Aorta (tissue), 5 donors: ENCODE measurements around the gene DAB2IP. TPM values are rescaled to one million over a fixed set of nuclear protein-coding genes. Genes with fewer than 3 reads are reported as not detected.

Source experiments
- ATAC-seq: fragments of 200-7000 bp; cut with Tn5 transposase; one replicate; pipeline ENCODE4 v1.9.1; 2022; ENCODE audit warnings: moderate library complexity; ENCODE audit not compliant: low FRiP score
- DNase-seq, 2 donors: peaks; one replicate each; pipeline ENCODE4 v3.0.0-alpha.2; 2020
- H3K27ac ChIP-seq, 2 donors: one replicate each; pipeline ENCODE4 v1.5.1; 2013; ENCODE audit warnings: low read length in 2 of 2, mild to moderate bottlenecking in 2 of 2, moderate library complexity in 2 of 2, control low read depth in 1 of 2, inconsistent platforms in 1 of 2, low read depth in 1 of 2
- H3K27me3 ChIP-seq, 2 donors: one replicate each; pipeline ENCODE4 v1.6.1; 2013; ENCODE audit warnings: control low read depth in 1 of 2, low read length in 1 of 2, mild to moderate bottlenecking in 1 of 2, moderate library complexity in 1 of 2; ENCODE audit not compliant: insufficient read depth in 2 of 2, control insufficient read depth in 1 of 2
- H3K36me3 ChIP-seq, 2 donors: one replicate each; pipeline ENCODE4 v1.6.1; 2013; ENCODE audit warnings: control low read depth in 1 of 2, low read length in 1 of 2, mild to moderate bottlenecking in 1 of 2; ENCODE audit not compliant: insufficient read depth in 2 of 2, control insufficient read depth in 1 of 2
- H3K4me1 ChIP-seq, 2 donors: one replicate each; pipeline ENCODE4 v1.6.1; 2013; ENCODE audit warnings: low read length in 2 of 2, control low read depth in 1 of 2, mild to moderate bottlenecking in 1 of 2, moderate library complexity in 1 of 2; ENCODE audit not compliant: insufficient read depth in 2 of 2, control insufficient read depth in 1 of 2
- H3K4me3 ChIP-seq, 2 donors: one replicate each; pipeline ENCODE4 v1.5.1; 2013; ENCODE audit warnings: low read length in 2 of 2, control low read depth in 1 of 2, mild to moderate bottlenecking in 1 of 2
- H3K9me3 ChIP-seq: one replicate; pipeline ENCODE4 v1.6.1; 2013; ENCODE audit warnings: mild to moderate bottlenecking, low read length; ENCODE audit not compliant: control insufficient read depth
- WGBS, 2 donors: extraction: QIAGEN DNeasy Blood & Tissue Kit; methylation state at CpG; one replicate each; pipeline ENCODE4 v1.1.7; 2013; 5-methylcytosine and 5-hydroxymethylcytosine counted together
- intact Hi-C, 2 donors: fragments of 100-400 bp; cut with DNase I; formaldehyde crosslinking; loops; one replicate each; pipeline versions ENCODE4 v1.14.2 to v1.15.0; 2022
- polyA plus RNA-seq, 2 donors: library from polyadenylated mRNA; stranded (reverse); fragments of 200-250 nt; gene quantifications; one replicate each; pipeline ENCODE4 v1.2.3, GENCODE V29; 2013
- total RNA-seq, 2 donors: library from RNA; stranded (reverse); fragmentation: NEBNext Ultra II Directional; extraction: Animal tissue kit (Norgen Biotek cat#: 25700); gene quantifications; one replicate each; pipeline ENCODE4 v1.2.1, GENCODE V29; 2021
- donor health status: healthy with polysubstance abuse.
- donor health status: Bipolar disorder and iron deficiency.
- donor health status: DM: no; HTN: no; CAD: no.
- donor health status: DM: no; HTN: no; CAD: no.
- donor health status: DM: yes; HTN: yes; CAD: no.

The DAB2IP gene
- total and polyA plus RNA-seq, 4 donors: 12.0 to 75.4 (median 51.4) TPM

GRCh38 chr9:121809356-121810050 is 158.1 kb downstream of the DAB2IP start:
- no peaks in the 10 kb centered on the region for H3K9me3 ChIP-seq
- no peaks in the 10 kb centered on the region for H3K27me3 ChIP-seq
- ATAC-seq (no peak), DNase-seq (no peak)
- no peaks in the 10 kb centered on the region for H3K36me3 ChIP-seq
- intact Hi-C loops: no loop called here
- no peak overlapping the region for H3K4me3 ChIP-seq
- H3K27ac ChIP-seq: no peak overlapping the region
- H3K4me1 ChIP-seq: no peaks in the 10 kb centered on the region
- 94% methylated on average over 15 of the region's 15 CpGs for WGBS, 2 donors

DNA sequence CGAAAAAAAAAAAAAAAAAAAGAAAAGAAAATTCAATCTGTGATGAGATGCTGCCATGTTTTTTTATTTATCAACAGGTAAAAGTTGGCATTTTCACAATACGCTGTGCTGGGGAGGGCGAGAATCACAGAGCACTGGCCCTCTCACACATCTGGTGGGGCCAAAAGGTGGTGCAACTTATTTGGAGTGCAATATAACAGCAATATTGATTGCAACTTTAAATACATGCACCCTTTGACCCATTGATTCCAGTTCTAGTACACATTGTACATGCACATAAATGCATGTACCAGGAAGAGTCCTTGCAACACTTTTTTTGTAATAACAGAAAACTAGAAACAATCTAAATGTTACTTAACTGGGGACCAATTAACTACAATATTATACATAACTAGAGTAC is 159.1 kb downstream of the DAB2IP start:
- 88 to 98% methylated on average over 2 to 3 of the region's 3 CpGs for WGBS, 2 donors
- ATAC-seq (no peak), DNase-seq (no peak)
- Histone ChIP-seq H3K4me3 (no peak overlapping the region), H3K27me3 (no peaks in the 10 kb centered on the region), H3K4me1 (no peaks in the 10 kb centered on the region), H3K36me3 (no peaks in the 10 kb centered on the region), H3K27ac (no peak overlapping the region), H3K9me3 (no peaks in the 10 kb centered on the region)
- intact Hi-C loops: no loop called here

- no peak for DNase-seq
- intact Hi-C loops: no loop called here
- no peak for ATAC-seq
- WGBS, 2 donors: 89 to 92% methylated on average over 9 of the region's 9 CpGs
- Histone ChIP-seq H3K36me3 (no peaks in the 10 kb centered on the region), H3K9me3 (no peaks in the 10 kb centered on the region), H3K27ac (no peak overlapping the region), H3K27me3 (no peaks in the 10 kb centered on the region), H3K4me1 (no peaks in the 10 kb centered on the region), H3K4me3 (no peak overlapping the region)
Measured at GRCh38 chr9:121811140-121811539, 159.7 kb downstream of the DAB2IP start.

DNA sequence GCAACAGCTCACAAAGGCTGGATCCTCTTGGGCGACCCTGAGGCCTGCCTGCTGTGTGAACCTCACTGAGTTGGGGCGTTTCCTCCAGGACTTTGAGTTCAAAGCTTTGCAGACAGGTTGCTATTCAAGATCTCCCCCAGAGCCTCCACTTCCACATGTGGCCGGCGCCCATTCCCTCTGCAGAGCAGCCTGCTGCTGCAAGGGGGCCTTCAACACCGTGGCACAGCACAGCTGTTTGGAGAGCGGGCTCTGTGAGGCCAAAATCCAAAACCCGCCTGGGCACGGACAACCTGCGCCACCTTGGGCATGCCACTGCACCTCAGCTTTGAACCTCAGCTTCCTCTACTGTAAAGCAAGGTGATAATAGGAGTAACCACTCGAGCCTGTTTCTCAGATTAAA is 160.3 kb downstream of the DAB2IP start:
- intact Hi-C loops: no loop called here
- Histone ChIP-seq H3K27me3 (no peaks in the 10 kb centered on the region), H3K36me3 (no peaks in the 10 kb centered on the region), H3K4me3 (no peak overlapping the region), H3K9me3 (no peaks in the 10 kb centered on the region), H3K4me1 (no peaks in the 10 kb centered on the region), H3K27ac (no peak overlapping the region)
- 92 to 93% methylated on average over 10 of the region's 10 CpGs for WGBS, 2 donors
- DNase-seq: no peak
- ATAC-seq: no peak

DNA sequence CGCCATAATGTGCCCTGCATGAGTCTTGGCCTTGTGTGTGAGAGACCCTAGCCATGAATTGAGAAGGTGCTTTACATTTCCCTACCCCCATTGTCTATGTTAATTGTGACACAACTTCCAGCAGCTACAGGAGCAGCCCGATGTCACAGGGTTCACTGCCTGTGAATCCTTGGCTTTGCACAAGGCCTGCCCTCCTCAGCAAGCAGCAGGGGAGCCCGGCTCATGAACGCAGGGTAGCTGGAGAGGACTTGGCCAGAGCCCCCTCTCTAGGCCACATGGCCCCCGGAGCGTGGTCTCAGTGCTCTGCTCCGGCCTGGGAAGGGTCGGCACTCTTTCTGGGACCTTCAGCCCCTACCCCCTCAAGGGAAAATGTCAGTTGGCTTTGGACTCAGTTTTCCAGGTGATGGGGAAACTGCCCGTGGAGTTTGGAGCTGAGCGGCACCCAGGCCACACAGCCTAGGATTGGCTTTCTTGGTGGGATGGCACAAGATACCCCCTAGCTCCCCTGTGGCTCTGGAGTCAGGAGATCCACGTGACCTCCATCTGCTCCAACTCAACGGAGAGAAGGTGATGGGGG is 160.8 kb downstream of the DAB2IP start:
- Histone ChIP-seq H3K27me3 (no peaks in the 10 kb centered on the region), H3K27ac (no peak overlapping the region), H3K4me1 (no peaks in the 10 kb centered on the region), H3K4me3 (no peak overlapping the region), H3K9me3 (no peaks in the 10 kb centered on the region), H3K36me3 (no peaks in the 10 kb centered on the region)
- ATAC-seq (no peak), DNase-seq (no peak)
- WGBS, 2 donors: 86 to 88% methylated on average over 12 of the region's 12 CpGs
- intact Hi-C loops: no loop called here

DNA sequence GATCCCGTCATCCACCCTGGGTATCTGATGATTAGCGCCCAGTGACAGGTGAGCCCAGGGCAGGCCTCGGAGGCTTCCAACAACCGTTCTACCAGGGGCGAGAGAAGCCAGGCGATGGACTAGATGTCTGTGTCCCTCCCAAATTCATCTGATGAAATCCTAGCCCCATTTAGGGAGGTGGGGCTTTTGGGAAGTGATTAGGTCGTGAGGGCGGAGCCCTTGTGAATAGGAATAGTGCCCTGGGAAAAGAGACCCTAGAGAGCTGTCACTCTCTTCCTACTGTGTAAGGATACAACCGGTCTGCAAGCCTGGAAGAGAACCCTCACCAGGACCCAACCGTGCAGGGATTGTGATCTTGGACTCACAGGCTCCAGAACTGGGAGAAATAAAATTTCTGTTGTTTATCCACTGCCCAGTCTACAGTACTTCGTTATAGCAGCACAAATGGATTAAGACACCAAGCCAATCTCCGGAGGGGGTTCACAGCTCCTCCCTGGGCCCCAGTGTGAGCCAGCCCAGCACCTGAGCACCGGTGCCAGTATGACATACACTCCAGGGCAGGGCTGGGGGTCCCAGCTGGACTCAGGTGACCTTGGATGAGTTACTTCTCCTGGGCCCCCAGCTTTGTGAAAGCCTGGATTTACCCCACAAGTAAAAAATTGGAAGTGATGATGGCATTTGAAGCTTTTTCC is 162.2 kb downstream of the DAB2IP start:
- Histone ChIP-seq H3K27me3 (no peaks in the 10 kb centered on the region), H3K4me1 (no peaks in the 10 kb centered on the region), H3K4me3 (no peak overlapping the region), H3K27ac (no peak overlapping the region), H3K9me3 (no peaks in the 10 kb centered on the region), H3K36me3 (no peaks in the 10 kb centered on the region)
- intact Hi-C loops: no loop called here
- ATAC-seq (no peak), DNase-seq (no peak)
- WGBS, 2 donors: 86 to 88% methylated on average over 13 of the region's 13 CpGs

DNA sequence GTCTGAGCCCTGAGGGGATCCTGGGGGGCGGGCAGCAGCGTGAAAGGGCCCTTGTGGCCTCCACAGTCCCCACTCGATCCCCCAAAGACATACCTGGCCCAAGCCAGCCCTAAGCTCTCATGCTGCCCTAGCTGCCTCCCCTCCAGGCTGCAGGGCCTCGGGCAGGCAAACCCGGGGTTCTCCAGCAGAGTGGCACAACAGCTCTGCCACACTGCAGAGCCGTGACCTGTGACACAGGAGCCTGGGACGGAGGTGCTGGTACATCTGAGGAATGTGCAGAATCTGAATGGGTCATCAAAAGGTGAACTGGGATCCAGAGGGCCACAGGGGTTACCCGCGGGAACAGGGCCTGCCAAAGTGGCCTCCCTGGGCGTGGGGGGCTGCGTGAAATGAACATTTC is 163.2 kb downstream of the DAB2IP start:
- no peak for ATAC-seq
- intact Hi-C loops: no loop called here
- no peak overlapping the region for H3K27ac ChIP-seq
- no peak for DNase-seq
- H3K4me1 ChIP-seq: no peaks in the 10 kb centered on the region
- no peaks in the 10 kb centered on the region for H3K9me3 ChIP-seq
- no peaks in the 10 kb centered on the region for H3K27me3 ChIP-seq
- H3K36me3 ChIP-seq: no peaks in the 10 kb centered on the region
- no peak overlapping the region for H3K4me3 ChIP-seq
- WGBS, 2 donors: 84 to 87% methylated on average over 11 of the region's 11 CpGs

DNA sequence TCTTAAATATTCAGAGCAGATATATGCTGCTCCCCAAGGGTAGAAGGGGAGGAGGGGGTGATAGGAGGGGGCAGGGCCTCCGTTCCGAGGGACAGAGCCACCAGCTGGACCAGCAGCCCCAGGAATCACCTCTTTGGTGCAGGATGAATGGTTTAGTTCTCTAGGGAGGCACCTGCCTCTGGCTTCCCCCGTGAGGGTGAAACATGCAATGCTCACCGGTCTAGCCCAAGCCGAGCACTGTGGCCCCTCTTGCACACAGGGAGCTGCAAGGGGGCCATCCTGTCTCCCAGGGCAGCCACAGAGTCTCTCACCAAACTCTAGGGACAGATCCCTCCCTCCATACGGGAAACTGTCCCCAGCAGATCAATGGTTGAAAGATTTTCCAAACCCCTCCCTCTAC is 163.7 kb downstream of the DAB2IP start:
- H3K4me3 ChIP-seq: no peak overlapping the region
- no peak for DNase-seq
- no peaks in the 10 kb centered on the region for H3K9me3 ChIP-seq
- WGBS, 2 donors: 87 to 90% methylated on average over 6 of the region's 6 CpGs
- H3K4me1 ChIP-seq: no peaks in the 10 kb centered on the region
- intact Hi-C loops: no loop called here
- ATAC-seq: no peak
- no peaks in the 10 kb centered on the region for H3K27me3 ChIP-seq
- no peaks in the 10 kb centered on the region for H3K36me3 ChIP-seq
- no peak overlapping the region for H3K27ac ChIP-seq
